ENCODE measurements around the gene FKBP4.

FKBP4 gene

DNA sequence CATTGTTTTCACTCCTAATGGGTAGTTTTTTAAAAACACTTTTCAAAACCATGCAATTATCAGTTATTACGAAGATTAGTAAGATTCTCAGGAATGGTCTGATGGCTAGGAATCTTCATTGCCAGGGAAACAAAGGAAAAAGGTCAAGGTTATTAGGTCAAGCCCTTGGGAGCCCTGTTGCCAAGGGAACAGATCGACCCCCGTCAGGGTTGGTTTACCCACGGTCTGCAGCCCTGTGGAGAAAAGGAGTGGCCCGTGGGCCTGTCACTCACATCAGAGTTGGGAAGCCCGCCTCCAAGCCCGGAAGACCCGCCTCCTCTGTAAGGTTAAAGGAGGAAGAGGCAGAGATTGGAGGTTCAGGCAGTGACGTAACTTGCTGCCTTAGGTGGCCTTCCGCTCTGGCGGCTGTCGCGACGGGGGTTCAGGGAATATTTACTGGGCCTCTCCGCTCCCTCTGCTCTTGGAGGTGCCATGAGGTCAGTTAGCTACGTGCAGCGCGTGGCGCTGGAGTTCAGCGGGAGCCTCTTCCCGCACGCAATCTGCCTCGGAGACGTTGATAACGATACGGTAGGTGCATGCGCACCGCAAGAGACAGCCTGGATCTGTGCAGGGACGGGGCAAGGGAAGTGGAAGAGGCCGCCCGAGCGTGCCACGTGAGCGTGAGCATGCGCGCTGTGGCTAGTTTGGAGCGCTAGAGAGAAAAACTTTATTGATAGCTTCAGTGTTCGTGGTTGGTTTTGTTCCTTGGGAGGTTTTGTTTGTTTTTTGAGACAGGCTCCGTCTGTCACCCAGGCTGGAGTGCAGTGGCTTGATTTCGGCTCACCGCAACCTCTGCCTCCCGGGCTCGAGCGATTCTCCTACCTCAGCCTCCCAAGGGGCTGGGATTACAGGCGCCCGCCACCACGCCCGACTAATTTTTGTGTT lies 17.8 kb downstream of the FKBP4 start, which contains the start of gene ITFG2:
TSS of gene ITFG2 (plus strand) at position 379 of the 924 bp plus-strand sequence. CDS start at position 472, 93 bp downstream.
- DNase-seq (ENCODE audit: low read depth, low spot score) = peak; percentile 94

DNA sequence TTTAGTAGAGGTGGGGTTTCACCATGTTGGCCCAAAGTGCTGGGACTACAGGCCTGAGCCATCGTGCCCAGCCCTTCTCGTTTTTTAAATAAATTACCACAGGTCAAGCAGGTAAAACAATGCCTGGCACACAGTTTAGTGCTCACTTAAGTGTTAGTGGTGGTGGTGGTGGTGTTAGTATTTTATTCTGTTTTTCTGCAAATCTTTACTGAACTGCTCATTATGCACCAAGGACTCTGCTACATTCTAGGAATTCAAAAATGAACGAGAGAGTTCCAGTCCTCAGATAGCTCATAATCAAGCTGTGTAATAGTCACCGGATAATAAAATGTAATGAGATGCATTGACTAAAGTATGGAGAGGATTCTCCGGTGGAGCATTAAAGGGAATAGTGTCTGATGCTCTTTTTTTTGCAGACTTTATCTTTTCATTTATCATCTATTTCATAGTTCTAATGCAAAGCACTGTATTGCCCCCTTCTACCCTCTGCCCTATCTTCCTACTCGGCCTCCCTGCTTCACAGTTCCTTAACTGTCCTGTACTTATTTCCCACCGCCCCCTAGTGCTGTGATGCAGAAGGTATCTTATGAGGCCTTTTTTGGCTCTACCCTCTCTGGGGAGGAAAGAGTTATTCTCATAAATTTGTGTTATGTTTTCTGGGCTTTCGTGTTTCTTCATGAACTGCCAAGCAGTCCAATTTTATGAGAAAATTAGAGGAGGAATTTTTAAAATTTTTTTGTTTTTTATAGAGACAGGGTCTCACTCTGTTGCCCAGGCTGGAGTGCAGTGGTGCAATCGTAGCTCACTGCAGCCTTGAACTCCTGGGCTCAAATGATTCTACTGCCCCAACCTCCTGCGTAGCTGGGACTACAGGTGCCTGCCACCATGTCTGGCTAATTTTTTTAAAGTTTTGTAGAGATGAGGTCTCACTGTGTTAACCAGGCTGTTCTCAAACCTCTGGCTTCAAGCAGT lies 18.7 kb downstream of the FKBP4 start:
- no peak for DNase-seq (ENCODE audit: low read depth, low spot score)

DNA sequence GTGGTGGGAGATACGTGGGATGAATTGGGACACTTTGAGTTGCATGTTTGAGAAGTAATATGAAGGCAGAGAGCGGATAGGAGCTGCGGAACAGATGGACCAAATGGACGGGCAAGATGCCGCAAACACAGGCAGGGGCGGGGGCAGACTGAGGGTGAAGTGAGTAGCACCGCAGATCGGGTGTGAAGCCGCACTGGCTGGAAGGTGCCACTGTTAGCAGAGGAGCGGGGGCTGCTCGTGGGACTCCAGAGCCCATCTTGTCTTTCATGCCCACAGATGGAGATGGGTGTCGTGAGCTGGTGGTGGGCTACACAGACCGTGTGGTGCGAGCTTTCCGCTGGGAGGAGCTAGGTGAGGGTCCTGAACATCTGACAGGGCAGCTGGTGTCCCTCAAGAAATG lies 25.0 kb downstream of the FKBP4 start:
- no peak for DNase-seq (ENCODE audit: low read depth, low spot score)

DNA sequence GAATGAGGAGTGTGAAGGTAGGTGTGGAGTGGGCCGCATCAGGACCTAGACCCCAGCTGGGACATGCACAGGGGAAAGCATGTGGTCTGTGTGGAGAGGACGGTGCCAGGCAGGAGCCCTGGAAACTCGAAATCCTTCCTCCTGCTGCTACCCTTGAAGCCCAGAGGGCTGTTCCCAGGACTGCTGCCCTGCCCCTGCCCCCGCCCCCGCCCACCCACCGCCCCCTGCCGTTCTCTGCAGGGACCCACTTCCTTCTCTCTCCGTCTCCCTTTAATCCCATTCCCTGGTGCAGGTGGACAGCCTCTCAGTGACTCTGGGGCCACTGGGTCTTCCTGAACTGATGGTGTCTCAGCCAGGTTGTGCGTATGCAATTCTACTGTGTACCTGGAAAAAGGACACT lies 25.7 kb downstream of the FKBP4 start:
- DNase-seq (ENCODE audit: low read depth, low spot score) = no peak

DNA sequence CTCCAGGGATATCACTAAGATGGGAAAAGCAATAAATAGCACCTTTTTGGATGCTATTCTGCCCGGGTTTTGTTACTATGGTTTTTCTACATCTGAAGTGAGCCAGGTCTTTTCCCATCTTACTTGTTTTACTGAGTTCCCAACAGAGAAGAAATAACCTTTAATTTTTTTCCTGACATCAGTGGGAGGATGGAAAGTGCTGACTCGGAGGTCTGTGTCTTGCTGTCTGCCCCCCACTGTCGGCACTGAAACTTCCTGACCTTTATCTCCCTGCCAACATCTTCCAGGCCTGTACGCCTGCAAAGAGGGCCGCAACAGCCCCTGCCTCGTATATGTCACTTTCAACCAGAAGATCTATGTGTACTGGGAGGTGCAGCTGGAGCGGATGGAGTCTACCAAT lies 28.7 kb downstream of the FKBP4 start:
- DNase-seq (ENCODE audit: low read depth, low spot score) = no peak

DNA sequence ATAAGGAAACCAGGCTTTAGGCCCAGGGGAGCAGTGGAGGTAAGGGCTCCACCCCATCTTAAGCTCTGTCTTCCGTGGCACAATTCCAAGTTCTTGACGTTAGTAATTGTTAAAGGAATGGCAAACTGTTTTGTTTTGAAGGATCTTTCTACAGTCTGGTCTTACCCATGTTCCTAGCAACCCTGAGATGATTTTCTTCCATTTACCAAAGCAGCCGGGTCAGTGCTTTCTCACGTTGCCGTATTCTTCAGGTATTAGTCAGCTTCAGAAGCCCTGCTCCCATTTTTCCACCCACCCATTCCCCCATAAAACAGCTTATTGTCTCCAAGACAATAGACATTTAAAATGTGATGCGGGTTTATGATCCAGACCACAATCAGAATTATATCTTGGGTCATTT lies 29.8 kb downstream of the FKBP4 start:
- no peak for DNase-seq (ENCODE audit: low read depth, low spot score)

DNA sequence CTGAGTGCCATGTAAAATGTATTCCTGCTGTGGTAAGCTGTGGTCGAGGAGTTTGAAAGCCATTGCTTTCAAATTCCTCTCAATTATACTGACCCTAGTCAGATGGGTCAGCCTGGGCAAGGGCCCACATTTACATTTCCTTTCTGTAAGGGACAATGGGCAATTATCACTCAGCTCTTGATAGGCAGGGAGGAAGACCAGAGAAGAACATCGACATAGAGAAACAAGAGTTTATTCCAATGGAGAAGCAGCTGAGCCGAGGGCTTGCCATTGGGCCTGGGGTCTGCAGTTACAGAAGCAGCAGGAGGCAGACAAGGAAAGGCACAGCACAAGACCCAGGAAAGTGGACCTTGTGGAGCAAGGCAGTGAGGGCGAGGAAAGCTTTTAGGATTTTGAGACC lies 30.4 kb downstream of the FKBP4 start:
- DNase-seq (ENCODE audit: low read depth, low spot score) = no peak

DNA sequence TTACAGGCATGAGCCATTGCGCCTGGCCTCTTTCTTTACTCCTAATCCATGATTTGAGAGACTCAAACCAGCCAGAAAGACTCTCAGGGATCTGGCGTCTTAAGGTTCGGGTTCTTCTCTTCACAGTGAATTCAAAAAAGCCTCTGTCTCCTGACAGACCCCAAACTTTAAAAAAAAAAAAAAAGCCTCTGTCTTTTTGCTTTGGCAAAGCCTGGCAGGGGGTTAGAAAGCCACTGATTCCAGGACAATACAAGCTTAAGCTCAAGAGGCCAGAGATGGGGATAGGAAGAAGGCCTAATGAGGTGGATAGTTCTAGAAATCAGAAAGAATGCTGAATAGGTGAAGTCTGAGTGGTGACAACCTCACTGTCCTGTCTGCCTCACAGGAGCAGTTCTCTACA lies 31.3 kb downstream of the FKBP4 start:
- no peak for DNase-seq (ENCODE audit: low read depth, low spot score)

DNA sequence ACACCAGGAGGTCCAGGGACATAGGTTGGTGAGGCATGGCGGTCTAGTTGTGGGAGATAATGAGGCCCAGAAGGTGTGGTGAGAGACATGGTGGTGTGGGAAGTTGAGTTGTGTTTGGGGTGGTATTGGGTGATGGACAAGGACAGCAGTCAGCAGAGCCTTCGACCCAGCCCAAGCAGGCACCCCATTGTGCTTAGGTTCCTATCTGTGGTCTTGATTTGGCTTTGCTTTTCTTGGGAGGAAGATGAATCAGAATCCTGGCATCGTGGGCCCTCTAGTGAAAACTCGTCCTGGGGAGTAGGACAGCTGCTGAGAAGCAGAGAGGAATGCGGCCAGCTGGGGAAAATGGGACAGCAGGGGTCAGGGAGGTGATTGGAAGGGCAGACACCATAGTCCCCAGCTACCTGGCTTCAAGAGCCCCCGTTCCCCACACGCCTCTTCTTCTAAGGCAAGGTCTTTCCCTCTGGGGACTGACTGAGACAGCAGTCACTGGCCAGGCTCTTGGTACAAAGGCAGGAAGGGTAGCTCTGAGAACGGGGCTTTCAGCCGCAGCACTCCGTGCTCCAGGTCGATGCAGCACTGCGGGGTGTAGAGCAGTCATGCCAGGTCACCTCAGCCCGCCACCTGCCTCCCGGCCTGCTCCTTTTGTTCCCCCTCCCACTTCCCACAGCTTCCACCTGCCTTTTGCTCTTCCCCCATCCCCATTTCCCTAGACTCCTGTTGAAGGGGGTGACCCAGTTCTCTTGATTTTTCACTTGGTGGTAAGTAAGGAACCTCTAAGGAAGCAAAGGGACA lies 32.1 kb downstream of the FKBP4 start:
- DNase-seq (ENCODE audit: low read depth, low spot score) = no peak

DNA sequence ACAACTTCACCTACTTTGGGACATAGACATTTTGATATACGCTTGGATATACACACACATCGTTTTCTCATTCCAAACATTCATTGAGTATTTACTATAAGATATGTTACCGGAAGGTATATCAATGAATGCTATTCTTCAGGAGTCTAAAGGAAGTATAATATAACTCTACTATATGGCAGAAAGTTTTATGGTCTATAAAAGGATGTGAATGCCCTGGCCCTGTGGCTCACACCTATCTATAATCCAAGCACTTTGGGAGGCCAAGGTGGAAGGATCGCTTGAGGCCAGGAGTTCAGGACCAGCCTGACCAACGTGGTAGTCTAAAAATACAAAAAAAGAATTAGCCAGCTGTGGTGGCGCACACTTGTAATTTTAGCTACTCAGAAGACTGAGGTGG lies 34.5 kb downstream of the FKBP4 start:
- no peak for DNase-seq (ENCODE audit: low read depth, low spot score)

DNA sequence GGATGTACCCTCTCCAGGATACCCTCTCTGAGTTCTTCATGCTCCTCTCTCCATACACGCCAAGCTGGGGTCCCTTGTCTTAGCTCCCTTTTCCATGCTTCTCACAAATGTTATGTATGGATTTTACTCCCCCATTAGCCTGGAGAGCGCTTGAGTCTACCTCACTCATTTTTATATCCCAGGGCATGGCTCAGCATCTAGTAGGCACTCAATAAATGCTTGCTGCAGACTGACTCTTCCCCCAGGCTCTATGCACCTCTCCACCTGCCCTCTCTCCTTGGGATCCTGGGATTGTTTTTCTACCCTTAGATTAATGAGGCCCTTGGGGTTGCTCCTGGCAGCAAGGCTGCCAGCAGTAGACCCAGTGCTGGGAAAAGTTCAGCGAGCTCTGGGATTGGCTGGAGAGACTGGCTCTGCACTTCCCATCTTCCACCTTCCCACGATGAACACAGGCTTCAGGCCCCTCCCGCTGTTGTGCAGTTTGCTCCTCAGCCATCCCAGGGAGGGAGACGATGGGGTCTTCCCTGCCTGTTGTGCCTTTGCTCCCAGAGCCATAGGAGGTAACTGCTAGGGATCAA lies 37.9 kb downstream of the FKBP4 start:
- DNase-seq (ENCODE audit: low read depth, low spot score) = no peak

DNA sequence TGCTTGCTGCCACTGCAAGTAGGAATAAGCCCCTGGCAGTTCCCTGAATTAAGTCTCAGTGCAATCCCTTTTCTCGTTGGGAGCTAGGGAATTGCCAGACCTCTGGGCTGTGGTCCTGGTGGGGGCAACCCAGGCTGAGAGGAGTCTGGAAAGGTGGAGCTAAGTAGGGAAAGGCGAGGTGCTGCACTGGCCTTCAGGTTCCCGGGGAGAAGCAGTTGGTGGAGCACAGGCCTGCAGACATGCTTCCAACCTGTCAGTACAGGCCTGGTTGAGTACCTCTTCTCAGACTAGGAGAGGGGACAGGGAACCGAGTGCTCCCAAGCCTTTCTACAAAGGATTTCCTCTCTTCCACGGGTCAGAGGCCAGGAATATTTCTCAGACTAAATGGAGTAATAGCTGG lies 38.6 kb downstream of the FKBP4 start:
- DNase-seq (ENCODE audit: low read depth, low spot score) = no peak

DNA sequence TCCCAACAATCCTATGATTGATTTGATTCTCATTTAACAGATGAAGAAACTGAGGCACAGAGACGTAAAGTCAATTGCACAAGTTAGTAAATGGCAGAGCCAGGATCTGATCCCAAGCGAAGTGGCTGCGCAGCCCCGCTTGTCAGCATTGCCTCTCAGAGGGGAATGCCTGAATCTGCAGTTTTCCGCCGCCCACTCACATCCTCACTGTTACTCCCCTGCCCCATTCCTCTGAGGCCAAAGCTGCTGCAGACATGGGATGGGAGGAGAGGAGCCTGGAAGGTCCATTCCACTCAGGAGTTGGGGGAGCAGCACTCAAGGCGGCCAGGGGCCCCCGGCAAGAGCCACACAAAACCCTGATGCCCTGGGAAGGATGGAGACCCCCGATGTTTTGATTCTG lies 39.0 kb downstream of the FKBP4 start:
- no peak for DNase-seq (ENCODE audit: low read depth, low spot score)

DNA sequence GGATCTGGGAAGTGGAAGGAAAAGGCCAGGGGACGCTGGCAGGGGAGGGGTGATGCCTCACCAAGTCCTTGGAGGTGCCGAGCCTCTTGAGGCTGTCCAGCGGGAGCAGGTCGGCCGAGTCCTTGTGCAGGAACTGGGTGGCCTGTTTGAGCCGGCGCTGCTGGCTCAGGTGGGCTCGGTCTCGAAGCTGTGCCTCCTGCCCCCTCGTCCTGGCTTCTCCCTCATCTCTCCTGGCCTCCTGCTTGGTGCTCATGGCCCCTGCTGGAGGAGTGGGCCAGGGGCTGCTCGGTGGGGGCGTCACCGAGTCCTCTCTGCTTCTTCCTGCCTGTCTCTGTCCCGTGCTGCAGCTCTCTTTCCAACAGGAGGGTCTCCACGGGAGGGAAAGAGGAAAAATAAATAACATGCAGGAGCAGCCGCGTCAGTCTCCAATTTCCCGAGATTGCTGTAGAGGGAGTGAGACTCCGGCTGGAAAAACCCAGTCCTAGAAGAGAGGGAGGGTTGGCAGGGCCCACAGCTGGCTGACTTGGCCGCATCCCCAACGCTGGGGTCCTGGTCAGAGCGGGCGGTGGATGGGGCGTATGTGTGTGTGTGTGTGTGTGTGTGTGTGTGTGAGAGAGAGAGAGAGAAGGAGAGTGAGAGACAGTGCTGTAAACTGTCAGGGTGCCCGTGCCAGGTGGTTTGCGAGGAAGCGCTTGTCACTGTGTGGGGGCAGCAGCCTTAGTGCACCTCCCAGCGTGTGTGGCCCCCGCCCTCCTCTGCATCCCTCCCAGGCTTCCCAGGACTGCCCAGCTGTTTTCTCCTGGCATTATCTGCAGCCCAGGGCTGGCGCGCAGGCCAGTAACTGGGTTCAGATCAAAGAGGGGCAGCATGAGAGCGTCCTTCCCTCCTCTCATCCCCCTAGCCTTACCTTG lies 40.1 kb downstream of the FKBP4 start, which contains the start of gene NRIP2:
TSS of gene NRIP2 (minus strand) at position 455 of the 911 bp plus-strand sequence. CDS start at position 403, 52 bp downstream.
- DNase-seq (ENCODE audit: low read depth, low spot score) = no peak

DNA sequence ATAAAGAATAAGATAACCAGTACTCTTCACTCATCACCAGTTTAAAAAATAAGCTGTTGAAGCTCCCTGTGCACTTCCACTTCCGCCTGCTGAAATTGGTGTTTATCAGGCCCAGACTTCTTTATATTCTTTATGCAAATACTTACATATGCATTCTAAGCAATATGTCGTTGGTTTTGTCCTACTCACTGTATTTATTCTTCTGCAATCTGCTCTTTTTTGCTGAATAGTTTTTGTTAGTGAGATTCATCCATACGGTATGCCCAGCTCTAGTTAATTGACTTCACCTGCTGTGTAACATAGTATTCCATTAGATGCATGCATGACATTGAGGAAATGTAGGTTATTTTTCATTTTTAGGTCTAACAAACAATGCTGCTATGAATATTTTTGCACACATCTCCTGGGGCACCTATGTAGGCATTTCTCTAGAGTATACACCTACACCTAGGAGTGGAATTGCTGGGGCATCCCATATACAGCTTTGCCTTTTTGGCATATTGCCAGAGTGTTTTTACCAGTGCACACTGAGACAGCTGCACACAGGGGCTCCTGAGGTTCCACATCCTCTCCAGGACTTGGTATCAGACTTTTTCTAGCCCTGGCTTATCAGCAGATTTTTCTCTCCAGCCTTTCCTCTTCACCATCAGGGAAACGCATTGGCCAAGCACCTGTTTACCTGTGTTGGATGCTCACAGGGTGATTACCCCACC lies 41.1 kb downstream of the FKBP4 start:
- no peak for DNase-seq (ENCODE audit: low read depth, low spot score)

DNA sequence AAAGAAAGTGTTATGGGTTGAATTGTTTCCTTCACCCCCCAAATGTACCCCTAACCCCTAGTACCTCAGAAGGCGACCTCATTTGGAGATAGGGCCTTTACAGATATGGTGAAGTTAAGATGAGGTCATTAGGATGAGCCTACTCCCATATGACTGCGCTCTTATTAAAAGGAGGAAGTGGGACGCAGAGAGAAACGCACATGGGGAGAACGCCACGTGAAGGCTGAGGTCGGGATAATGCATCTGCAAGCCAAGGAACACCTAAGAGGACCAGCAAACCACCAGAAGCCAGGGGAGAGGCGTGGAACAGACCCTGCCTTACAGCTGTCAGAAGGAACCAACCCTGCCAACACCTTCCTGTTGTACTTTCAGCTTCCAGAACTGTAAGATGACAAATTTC lies 41.8 kb downstream of the FKBP4 start:
- DNase-seq (ENCODE audit: low read depth, low spot score) = no peak

DNA sequence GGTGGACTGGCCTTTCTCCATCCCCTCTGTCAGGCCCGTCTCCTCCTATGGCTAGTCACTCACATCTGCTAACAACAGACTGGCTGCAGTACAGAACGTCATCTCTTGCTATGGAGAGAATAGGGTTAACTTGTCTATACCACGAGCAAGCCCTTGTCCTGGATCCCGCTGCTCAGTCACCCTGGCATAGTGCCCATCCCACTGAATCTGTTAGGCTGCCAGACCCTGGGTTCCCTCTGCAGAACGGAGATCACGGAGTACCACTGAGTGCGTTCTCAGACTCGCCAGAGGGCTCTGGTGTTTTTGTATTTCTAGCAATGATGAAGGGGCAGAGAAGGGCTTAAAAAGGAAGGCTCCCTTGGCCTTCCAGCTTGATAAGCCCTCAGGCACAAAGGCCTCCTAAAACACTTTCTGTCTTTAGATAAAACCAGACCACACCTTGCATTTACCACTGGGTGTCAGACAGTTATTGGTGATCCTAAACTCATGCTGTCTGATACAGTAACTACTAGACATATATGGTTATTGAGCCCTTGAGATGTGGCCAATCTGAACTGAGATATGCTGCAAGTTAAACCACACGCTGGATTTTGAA lies 46.4 kb downstream of the FKBP4 start:
- no peak for DNase-seq (ENCODE audit: low read depth, low spot score)

DNA sequence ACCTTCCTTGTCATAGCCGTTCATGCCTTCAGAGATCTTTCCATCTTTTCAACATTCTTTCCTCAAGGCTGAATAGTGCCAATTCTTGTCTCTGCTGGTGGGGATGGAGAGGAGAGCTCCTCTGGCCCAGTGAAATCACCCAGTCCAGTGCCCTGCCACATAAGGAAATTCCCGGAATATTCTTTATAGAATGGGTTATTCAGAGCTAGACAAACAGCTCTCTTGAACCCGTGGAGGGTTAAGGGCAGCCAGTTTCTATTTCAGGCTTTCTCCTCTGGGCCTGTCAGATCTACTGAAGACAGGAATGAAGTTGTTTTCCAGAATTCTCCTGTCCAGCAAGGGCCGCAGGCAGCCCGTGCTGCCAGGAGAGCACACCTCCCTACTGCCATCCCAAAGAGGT lies 48.2 kb downstream of the FKBP4 start:
- DNase-seq (ENCODE audit: low read depth, low spot score) = no peak

DNA sequence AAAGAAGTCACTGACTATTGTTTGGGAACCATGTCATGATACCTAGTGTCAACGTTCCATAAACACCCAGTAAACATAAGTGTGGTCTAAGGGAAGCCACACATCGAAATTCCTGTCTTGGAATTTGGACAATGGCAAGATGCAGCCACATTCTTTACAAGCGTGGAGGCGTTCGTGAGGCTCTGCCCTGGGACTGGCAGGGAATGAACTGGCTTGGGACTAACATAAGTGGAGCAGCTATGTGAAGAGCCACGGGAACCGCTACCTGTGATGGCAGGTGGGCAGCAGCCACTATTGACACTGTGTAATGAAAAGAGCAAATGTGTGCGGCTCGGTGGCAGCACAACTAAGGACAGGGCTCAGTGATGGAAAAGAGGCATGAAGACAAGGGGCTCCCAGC lies 50.0 kb downstream of the FKBP4 start:
- DNase-seq (ENCODE audit: low read depth, low spot score) = no peak

Measured in activated naive CD8-positive, alpha-beta T cell treated with anti-CD3 and anti-CD28 coated beads, Interleukin-2, amount 50 U/mL, for 16 hours (primary cell).